Brain microvascular endothelial cell (primary cell): Measurements from ENCODE around the gene TIFAB.
A peak's percentile ranks its signal among the peaks of the same experiment; 100 is the strongest.

ENCODE experiments used
- DNase-seq: peaks from one replicate; pipeline ENCODE4 v3.0.0-alpha.2; 2020
- H3K27ac ChIP-seq: fragments of 250-450 bp; sonication (Bioruptor Pico); 2 replicates; pipeline ENCODE4 v1.5.1; 2020; ENCODE audit warnings: mild to moderate bottlenecking, moderate library complexity
- H3K27me3 ChIP-seq: fragments of 250-450 bp; sonication (Bioruptor Pico); replicated peaks from 2 replicates; pipeline ENCODE4 v1.5.1; 2020; ENCODE audit warnings: mild to moderate bottlenecking
- H3K36me3 ChIP-seq: fragments of 250-450 bp; sonication (Bioruptor Pico); replicated peaks from 2 replicates; pipeline ENCODE4 v1.5.1; 2020; ENCODE audit warnings: mild to moderate bottlenecking
- H3K4me3 ChIP-seq: 2 replicates; pipeline ENCODE4 v1.5.1; 2011; ENCODE audit warnings: low read depth, mild to moderate bottlenecking, control low read depth, low read length, moderate library complexity
- in situ Hi-C: cut with HindIII; loops from 2 replicates; pipeline ENCODE4 v1.10.0; 2017; ENCODE audit warnings: low sequenced_read_pairs, low pct_ligation_motif_present
- TF ChIP-seq, protein P1 (sequence below): IDR thresholded peaks from 2 replicates; pipeline ENCODE4 v1.5.1; 2011; ENCODE audit warnings: low read depth, mild to moderate bottlenecking, moderate library complexity, low read length, control low read depth, inconsistent platforms; ENCODE audit errors: missing control alignments

The TIFAB gene

DNA sequence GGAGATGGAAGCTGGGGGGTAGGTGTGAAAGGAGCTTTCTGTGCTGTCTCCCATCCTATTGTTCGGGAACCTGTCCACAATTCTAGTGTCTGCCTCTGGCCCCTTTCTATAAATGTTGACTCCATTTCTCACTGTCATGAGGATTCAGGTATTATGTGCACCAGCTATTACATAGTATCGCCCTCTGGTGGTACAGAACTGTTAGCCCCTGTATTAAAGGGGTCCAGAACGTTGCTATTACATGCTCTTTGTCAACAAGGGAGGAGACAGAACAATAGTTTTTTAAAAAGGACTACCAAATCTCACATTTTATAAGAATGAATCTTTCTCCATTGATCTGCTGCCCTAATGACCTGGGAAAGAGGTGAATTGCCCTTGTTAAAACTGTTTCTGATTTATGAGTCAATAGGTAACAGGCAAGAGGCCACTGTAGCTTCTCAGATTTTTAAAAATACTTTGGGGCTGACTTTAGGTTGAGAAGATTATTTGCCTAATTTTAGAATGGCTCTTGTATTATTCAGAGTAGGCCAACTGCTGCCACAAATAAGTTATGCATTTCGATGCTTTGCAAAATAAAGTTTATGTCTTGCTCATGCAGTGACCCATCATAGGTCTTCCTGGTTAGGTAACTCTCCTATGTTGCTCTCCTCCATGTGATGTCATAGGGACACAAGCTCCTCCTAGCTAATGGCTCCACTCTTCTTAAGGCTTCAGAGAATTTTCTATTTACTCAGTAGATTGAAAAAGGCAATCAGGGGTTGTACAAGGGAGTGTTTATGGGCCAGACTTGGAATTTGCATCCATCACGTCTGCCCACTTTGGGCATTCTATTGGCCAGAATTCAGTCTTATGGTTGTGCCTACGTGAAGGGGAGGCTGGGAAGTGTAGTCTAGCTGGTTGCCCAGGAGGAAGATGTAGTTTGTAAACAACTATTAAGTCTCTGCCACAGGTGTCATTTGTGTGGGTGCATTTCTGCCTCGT, 25.8 kb downstream of the TIFAB start:
- TF ChIP-seq, protein P1, sequence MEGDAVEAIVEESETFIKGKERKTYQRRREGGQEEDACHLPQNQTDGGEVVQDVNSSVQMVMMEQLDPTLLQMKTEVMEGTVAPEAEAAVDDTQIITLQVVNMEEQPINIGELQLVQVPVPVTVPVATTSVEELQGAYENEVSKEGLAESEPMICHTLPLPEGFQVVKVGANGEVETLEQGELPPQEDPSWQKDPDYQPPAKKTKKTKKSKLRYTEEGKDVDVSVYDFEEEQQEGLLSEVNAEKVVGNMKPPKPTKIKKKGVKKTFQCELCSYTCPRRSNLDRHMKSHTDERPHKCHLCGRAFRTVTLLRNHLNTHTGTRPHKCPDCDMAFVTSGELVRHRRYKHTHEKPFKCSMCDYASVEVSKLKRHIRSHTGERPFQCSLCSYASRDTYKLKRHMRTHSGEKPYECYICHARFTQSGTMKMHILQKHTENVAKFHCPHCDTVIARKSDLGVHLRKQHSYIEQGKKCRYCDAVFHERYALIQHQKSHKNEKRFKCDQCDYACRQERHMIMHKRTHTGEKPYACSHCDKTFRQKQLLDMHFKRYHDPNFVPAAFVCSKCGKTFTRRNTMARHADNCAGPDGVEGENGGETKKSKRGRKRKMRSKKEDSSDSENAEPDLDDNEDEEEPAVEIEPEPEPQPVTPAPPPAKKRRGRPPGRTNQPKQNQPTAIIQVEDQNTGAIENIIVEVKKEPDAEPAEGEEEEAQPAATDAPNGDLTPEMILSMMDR: peak; percentile 80
- DNase-seq: peak; percentile 49
- no peaks in the 10 kb centered on the region for H3K36me3 ChIP-seq
- H3K27ac ChIP-seq: no peak overlapping the region
- no peak overlapping the region for H3K4me3 ChIP-seq
- in situ Hi-C loops: no loop called here
- no peaks in the 10 kb centered on the region for H3K27me3 ChIP-seq

DNA sequence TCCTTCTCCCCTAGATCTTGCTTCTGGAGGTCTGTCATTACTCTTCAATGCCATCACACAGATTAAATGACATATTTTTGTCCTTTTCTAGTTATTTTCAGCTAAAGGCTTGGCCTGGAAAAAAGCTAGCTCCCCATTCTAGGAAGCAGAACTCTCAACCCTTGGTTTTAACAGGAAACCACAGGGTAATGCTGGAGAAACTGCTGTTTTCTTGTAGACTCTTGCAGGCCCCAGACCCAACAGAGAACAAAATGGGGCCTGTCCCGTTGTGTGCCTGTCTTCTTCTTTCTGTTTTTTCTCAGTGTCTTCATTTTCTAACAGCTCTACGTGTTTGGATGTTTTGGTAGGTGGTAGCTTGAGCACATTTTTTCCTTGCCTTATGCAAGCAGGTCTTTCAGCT, 26.5 kb downstream of the TIFAB start:
- in situ Hi-C loops: no loop called here
- no peak for DNase-seq

DNA sequence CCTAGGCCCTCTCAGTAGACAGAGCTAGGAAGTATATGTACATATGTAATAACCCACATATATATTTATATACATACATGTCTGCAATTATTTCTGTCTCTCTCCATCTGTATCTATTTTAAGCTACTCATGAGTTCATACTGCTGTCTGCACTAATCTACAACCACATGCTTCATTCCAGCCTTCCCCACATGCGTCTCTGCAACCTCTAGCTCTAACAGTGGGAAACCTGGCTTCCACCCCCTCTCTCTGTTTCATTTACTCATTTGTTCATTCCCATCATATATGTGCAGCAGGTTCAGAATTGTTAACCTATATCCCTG, 28.3 kb downstream of the TIFAB start:
- no peak for DNase-seq
- in situ Hi-C loops: no loop called here
- TF ChIP-seq, protein P1: no peak
- H3K36me3 ChIP-seq: no peaks in the 10 kb centered on the region
- no peak overlapping the region for H3K4me3 ChIP-seq
- H3K27me3 ChIP-seq: peaks cover 4% of the 10 kb centered on the region
- no peak overlapping the region for H3K27ac ChIP-seq

More for the DNA sequence above, 26.5 kb downstream of the TIFAB start:
- TF ChIP-seq, protein P1: no peak
- no peak overlapping the region for H3K4me3 ChIP-seq
- no peaks in the 10 kb centered on the region for H3K36me3 ChIP-seq
- no peaks in the 10 kb centered on the region for H3K27me3 ChIP-seq
- H3K27ac ChIP-seq: no peak overlapping the region

DNA sequence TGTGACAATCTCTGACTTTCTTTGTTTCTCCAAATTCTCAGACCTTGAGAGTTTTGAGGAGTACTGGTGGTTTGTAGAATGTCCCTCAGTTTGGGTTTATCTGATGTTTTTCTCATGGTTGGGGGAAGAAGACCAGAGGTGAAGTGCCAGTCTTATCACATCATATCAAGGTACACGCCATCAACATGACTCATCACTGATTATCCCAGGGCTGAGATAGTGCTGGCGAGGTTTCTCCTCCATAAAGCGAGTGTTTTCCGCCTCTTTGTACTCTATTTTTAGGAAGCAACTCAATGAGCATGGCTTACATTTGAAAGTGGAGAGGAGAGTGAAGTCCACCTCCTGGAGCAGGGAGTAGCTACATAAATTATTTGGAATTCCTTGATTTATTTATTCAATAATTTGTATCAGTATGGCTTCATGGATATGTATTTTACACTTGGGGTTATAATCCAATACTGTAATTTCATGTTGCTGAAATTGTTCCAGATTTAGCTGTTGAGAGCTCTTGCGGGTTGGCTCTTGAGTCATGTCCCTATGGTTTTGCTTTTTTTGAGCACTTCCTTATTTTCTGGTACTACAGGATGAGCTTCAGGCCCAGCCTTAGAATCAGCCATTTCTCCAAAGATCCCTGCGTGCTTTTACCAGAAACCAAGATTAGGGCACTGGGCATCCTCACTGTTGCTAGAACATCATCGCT, 28.9 kb downstream of the TIFAB start:
- TF ChIP-seq, protein P1: no peak
- Histone ChIP-seq H3K36me3 (no peaks in the 10 kb centered on the region), H3K4me3 (no peak overlapping the region), H3K27me3 (peaks cover 5% of the 10 kb centered on the region), H3K27ac (no peak overlapping the region)
- in situ Hi-C loops: no loop called here
- peak; percentile 40 for DNase-seq

DNA sequence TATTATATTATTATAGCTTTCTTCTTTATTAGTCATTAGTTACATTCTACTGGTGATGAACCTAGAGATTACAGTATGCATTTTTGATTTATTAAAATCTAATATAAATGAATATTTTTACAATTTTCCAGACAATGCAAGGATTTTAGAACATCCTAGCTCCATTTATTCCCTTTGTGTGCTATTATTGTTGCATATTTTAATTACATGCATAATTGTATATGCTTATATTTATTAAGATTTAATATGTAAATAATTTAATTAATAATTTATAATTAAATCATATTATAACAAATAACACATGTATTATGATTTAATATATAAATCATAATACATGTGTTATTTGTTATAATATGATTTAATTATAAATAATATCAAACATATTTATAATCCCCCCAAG, 29.7 kb downstream of the TIFAB start:
- in situ Hi-C loops: no loop called here
- TF ChIP-seq, protein P1: no peak
- Histone ChIP-seq H3K27me3 (peaks cover 5% of the 10 kb centered on the region), H3K27ac (no peak overlapping the region), H3K4me3 (no peak overlapping the region), H3K36me3 (no peaks in the 10 kb centered on the region)
- no peak for DNase-seq
